ENCODE results near the gene PRUNE2. TPM values are rescaled to one million over a fixed set of nuclear protein-coding genes. Genes with fewer than 3 reads are reported as not detected.
A peak's percentile ranks its signal among the peaks of the same experiment; 100 is the strongest.

PRUNE2 gene
- total RNA-seq, 1 donor from 2014 or later: 0.78 TPM

GRCh38 chr9:76586390-76587314 lies 319.3 kb downstream of the PRUNE2 start:
- no peak for ATAC-seq
- DNase-seq (ENCODE audit: low spot score): no peak

- DNase-seq (ENCODE audit: low spot score) (no peak), ATAC-seq (no peak)
Measured at GRCh38 chr9:76585487-76586389, 320.2 kb downstream of the PRUNE2 start.

DNA sequence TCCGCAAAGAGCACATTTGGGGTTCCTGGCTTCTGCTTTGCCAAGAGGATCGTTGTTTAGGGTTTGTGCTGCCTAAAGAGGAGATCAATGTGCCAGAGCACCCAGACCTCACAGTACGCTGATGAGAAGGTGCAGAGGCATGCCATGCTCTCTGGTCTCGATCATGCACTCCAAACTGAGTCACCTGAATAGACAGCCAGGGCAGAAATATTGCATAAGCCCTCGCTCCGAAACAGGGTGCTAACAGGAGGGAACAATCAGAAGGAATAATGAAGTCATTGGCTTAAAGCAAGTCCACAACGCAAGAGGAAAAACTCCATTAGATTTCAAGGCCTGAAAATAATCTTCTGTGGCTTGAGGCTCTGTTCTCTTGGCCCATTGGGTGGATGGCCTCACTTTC lies 322.7 kb downstream of the PRUNE2 start:
- DNase-seq (ENCODE audit: low spot score) (no peak), ATAC-seq (no peak)

- DNase-seq (ENCODE audit: low spot score): no peak
- no peak for ATAC-seq
Measured at GRCh38 chr9:76581731-76582130, 324.2 kb downstream of the PRUNE2 start.

- DNase-seq (ENCODE audit: low spot score) (no peak), ATAC-seq (no peak)
Measured at GRCh38 chr9:76580820-76581219, 325.1 kb downstream of the PRUNE2 start.

DNA sequence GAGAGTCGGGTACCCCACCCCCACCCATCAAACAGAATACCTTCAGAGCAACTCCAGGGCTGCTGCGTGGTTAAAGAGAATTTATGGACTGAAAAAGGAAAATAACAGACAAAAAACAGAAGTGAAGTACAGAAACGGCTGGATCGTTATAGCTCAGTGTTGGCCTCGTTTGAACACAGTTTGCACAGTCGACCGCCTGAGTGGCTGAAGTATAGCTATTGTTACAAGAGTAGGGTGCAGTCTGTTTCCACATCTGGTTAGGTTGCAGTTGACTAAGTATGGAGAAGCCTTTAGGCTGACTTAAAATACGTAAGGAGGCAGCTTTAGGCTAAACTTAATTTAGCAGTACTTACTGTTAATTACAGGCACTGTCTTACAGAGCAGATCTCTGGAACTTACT lies 325.7 kb downstream of the PRUNE2 start:
- no peak for DNase-seq (ENCODE audit: low spot score)
- no peak for ATAC-seq

GRCh38 chr9:76576344-76576743 lies 329.6 kb downstream of the PRUNE2 start:
- ATAC-seq: peak; percentile 40
- no peak for DNase-seq (ENCODE audit: low spot score)

DNA sequence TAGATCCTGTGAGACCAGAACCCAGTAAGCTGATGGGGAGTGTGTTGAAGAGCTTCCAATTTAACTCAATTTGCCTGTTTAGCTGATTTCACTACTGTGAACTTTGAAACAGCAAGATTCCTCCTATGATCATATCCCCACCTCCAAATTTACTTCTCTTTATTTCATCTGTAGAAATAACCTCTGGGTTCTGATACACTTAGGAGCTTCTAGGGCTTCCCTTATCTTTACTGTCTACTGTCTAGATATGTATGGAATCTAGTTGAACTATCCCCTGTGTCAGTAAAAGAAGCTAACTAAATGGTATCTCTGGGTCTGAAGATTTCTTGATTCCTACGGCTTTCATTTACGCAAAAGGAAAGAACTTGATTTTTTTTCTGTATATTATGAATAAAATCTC lies 330.2 kb downstream of the PRUNE2 start:
- ATAC-seq: no peak
- DNase-seq (ENCODE audit: low spot score): no peak

- DNase-seq (ENCODE audit: low spot score) (no peak), ATAC-seq (no peak)
Measured at GRCh38 chr9:76573905-76574760, 331.8 kb downstream of the PRUNE2 start.

GRCh38 chr9:76573408-76573807 lies 332.5 kb downstream of the PRUNE2 start:
- DNase-seq (ENCODE audit: low spot score): no peak
- ATAC-seq: no peak

DNA sequence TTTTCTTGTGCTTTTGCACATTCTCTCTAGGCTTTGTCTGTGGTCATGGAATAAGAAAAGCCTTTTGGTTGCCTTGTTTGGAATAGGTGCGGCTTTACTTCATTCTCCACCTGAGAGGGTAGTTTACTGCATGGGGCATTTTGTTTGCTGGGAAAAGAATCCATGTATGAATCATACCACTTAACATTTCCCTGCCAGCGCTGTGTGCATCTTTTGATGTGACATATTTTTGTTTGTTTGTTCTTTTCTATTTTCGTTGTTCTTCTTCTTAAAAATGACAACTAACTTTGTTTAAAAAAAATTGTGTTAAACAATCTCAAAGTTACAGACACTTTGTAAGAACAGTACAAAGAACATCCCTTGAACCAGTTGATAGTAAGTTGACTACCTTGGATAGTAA lies 333.8 kb downstream of the PRUNE2 start:
- ATAC-seq: no peak
- no peak for DNase-seq (ENCODE audit: low spot score)

DNA sequence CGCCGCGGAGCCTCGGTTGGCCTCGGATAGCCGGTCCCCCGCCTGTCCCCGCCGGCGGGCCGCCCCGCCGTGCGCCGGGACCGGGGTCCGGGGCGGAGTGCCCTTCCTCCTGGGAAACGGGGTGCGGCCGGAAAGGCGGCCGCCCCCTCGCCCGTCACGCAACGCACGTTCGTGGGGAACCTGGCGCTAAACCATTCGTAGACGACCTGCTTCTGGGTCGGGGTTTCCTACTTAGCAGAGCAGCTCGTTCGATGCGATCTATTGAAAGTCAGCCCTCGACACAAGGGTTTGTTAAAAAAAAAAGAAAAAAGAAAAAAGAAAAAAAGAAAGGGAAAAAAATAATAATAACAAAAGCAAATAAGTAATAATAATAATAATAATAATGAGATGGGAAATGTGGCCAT lies 334.2 kb downstream of the PRUNE2 start:
- no peak for ATAC-seq
- DNase-seq (ENCODE audit: low spot score): no peak

DNA sequence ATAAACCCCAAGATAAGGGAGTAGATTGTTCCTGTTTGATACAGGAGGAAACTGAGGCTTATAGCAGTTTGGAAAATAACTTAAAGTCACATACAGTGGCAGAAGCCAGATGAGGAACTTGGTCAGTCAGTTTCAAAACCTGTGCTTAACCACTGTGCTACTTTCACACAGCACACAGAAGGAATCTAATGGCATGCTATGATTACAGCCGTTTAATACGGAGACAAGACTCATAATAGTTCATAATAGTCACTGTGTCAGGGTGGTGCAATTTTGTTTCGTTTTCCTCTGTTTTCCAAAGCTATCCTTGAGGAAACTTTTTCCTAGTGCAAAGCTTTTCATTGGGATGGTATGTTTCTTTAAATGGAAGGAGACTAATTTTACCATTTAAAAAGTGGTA lies 334.6 kb downstream of the PRUNE2 start:
- no peak for DNase-seq (ENCODE audit: low spot score)
- ATAC-seq: peak; percentile 29

DNA sequence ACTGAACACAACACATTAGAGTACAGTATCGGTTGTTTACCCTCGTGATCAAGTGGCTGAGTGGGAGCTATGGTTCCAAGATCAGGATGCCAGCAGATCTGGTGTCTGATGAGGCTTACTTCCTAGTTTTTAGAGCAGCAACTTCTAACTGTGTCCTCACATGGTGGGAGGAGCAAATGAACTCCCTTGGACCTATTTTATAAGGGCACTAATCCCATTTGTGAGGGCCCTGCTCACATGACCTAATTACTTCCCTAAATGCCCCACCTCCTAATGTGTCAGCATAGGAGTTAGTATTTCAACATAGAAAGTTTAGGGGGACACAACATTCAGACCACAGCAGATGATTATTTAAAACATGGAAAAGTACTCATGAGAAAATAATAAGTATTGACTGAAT lies 335.1 kb downstream of the PRUNE2 start:
- ATAC-seq: no peak

GRCh38 chr9:76567086-76567485 lies 338.8 kb downstream of the PRUNE2 start:
- no peak for DNase-seq (ENCODE audit: low spot score)
- no peak for ATAC-seq

More for the DNA sequence above, 335.1 kb downstream of the PRUNE2 start:
- no peak for DNase-seq (ENCODE audit: low spot score)

DNA sequence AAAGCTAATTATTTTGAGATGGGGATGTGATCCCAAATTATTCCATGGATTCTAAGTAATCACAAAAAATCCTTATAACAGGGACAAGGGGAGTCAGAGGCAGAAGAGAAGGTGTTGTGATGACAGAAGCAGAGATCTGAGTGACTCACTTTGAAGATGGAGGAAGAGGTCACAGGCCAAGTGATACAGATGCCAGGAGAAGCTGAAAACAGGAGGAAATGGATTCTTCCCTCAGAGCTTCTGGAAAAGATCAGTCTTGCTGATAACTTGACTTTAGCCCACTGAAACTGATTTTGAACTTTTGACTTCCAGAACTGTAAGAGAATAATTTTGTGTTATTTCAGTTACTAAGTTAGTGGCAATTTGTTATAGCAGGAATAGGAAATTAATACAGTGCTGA lies 341.6 kb downstream of the PRUNE2 start:
- DNase-seq (ENCODE audit: low spot score): no peak
- ATAC-seq: no peak

DNA sequence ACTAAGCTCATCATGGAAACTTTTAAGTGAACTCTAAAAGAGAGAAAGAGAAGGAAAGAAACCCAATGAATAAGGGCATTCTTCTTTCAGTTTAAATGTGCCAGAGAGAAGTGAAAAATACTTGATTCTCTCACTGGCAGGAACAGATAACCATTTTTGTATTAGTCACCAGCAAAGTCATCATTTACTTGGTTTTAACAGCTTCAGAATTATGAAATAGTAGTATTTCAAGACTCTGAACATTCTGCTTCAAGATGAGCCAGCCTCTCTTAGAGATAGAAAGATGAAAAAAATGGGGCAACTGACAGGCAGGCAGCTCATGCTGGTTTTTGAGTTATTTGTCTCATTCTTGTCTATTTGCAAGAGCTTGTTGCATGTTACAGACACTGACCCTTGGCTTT lies 343.4 kb downstream of the PRUNE2 start:
- no peak for DNase-seq (ENCODE audit: low spot score)
- ATAC-seq: no peak

GRCh38 chr9:76561900-76562299 lies 344.0 kb downstream of the PRUNE2 start:
- no peak for ATAC-seq

More at GRCh38 chr9:76561900-76562299, 344.0 kb downstream of the PRUNE2 start:
- DNase-seq (ENCODE audit: low spot score): no peak

All from left lobe of liver (tissue), 2 donors.